NCI-H2107 treated with DMSO at 0.1 percent for 48 hours (cell line): ENCODE measurements around the gene ZSCAN20.

Experiments
- DNase-seq: peaks from one replicate; lab custom pipeline; 2025; ENCODE audit not compliant: unreplicated experiment; lab: John Stamatoyannopoulos, UW

ZSCAN20 gene

DNA sequence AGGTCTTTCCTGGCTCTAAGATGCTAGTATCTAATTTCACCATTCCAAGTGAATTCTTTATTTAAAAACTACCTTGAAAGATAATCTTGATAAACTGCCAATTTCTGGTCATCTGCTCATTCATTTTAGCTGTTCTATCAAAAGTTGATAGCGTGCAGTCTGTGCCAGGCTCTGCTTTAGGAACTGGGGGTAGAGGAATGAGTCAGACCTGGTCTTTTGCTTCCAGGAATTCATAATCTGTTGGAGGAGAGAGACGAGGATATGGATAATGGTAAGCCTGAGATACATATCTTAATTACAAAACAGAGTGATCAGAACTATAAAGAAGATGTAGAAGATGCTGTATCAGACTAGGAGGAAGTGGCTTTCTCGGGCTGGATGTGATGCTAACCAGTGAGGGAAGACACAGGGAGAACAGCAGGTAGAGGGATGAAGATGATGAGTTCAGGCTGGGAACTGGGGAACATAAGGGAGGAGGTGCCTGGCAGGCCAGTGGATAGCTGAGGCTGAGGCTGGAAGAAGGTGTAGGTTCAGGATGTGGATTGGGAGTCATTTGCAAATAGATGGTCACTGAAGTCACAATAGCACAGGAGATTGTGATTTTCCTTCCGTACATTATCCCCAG lies 29.3 kb upstream of the ZSCAN20 start:
- DNase-seq = no peak

- no peak for DNase-seq
Measured at GRCh38 chr1:33443705-33444180, 28.7 kb upstream of the ZSCAN20 start.

DNA sequence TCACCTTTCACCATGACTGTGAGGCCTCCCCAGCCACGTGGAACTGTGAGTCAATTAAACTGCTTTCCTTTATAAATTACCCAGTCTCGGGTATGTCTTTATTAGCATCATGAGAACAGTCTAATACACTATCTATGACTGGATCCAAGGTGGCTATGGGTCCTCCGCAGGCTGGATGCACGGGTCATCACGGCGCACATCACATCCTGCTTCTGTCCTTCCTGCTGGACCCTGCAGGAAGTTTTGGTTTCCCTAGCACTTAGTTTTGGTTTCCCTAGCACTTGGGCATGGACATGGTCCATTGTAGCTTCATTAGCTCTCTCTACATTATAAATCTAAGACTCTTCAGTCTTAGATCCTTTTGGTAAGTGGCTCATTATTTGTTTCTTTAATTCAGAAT lies 27.3 kb upstream of the ZSCAN20 start:
- DNase-seq = no peak

- DNase-seq = no peak
Measured at GRCh38 chr1:33446590-33446989, 25.9 kb upstream of the ZSCAN20 start.

DNA sequence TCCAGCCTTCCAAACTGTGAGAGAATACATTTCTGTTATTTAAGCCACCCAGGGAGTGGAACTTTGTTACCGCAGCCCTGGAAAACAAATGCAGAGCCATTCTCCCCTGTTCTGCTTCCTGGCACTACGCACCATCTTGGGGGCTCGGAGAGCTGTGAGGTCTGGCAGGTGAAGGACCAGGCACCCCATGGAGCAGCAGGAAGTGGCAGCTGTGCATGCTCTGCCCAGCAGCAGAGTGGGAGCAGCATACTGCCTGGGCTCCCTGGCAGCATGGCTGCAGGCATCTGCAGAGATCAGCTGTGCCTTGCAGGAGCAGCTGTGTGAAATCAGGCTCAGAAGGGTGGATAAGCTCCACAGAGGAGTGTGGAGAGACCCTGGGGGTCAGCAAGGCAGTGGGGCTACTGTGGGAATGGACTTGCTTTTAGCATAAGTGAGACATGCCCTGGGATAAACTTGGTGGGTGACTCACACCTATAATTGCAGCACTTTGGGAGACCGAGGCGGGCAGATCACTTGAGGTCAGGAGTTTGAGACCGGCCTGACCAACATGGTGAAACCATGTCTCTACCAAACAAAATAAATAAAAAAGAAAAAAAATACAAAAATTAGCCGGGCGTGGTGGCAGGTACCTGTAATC lies 17.7 kb upstream of the ZSCAN20 start:
- DNase-seq = no peak

DNA sequence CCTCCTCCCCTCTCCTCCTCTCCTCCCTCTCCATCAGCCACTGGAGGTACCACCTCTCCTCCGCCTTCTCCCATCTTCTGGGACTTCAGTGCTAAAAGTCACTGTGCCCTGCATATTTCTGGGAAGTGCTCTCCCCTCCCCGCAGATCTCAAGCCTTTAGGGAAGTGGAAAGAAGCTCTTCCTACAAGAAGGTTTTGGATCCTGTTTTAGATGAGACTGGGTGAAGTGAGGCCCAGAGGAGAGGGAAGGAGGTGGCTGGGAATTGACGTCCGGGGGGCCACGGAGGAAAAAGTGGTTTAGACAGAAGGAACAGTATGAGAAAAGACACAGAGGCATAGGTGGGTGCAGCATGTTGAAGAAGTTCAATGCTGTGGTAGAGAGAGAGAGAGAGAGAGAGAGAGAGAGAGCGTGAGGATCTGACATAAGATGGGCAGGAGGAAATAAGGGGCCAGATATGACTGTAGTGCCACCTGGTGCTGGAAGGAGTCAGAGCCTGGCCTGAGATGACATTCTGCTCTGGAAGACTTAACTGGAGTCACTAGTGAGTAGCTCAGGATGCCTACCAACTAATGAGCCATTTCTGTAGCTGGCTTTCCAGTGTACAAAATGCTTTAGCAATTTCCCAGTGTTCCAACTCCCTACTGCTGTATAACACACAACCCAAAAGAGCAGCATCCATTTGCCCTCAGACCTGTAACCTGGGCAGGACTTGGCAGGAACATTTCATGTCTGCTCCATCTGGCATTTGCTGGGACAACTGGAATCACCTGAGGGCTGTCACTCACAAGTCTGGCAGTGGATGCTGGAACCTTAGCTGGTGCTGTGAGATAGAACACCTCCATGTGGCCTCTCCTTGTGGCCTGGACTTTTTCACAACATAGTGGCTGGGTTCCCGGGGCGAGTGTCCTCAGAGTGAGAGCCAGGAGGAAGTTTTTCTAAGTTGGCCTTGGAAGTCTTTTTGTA lies 16.6 kb upstream of the ZSCAN20 start:
- DNase-seq = peak; percentile 81

GRCh38 chr1:33456502-33456886 lies 16.0 kb upstream of the ZSCAN20 start:
- no peak for DNase-seq

DNA sequence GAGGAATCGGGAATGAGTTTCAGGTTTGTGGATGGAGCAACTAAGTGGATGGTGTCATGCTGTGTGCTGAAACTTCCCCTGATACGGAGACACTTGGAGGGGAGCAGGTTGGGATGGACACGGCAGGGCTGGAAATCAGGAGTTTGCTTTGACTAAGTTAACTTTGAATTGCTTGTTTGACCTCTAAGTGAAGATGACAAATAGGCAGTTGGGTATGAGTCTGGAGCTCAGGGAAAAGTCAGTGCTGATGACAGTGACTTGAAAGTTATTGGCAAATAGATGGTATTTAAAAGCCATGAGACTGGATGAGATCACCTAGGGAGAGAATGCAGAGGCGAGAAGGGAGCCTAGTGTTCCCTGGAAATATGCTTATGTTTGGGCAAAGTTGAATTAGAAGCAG lies 12.8 kb upstream of the ZSCAN20 start:
- DNase-seq = no peak

DNA sequence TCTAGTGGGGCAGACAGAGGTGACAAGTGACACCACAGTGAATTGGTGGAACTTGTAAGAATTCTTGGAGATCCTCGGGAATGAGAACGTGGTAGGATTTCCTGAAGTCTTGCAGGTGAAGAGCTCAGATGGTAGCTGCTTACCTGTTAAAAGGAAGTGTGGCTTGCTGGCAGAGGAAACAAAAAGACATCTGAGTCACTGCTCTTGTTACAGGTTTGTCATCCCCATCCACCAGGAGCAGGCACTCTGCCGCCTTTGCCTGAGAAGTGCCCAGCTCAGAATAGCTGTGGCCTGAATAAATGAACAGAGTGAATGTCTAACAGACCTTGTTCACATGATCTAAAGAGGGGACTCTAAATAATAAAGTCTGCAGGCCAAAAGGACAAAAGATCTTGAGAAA lies 12.3 kb upstream of the ZSCAN20 start:
- DNase-seq = no peak

DNA sequence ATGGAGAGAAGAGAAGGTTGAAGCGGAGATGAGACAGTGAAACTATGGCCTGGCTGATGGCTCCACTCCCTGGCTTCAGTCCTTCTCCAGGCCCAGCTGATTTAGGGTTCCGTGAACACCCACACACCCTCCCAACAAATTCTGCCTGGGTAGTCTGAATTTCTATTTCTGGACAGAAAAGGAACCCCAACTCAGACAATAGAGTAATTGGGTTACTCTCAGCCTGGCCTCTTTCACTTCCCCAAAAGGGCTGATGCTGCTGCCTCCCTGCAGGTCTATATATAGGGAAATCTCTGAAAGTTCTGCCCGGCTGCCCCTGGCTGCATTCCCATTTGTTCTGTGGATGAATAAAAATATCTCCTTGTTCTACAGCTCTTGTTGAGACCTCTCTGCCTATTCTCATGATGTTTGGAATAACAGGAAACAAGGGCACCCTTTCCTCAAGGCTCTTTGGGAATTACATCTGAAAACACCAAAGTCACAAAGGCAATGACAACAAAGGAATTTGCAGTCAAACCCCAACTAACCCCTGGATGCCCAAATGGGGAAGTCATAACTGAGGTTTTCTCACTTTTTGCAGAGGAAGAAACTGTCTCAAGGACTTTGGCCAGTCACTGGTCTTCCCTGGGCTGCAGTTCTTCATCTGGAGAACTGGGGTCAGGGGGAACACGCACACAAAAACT lies 11.4 kb upstream of the ZSCAN20 start:
- no peak for DNase-seq

DNA sequence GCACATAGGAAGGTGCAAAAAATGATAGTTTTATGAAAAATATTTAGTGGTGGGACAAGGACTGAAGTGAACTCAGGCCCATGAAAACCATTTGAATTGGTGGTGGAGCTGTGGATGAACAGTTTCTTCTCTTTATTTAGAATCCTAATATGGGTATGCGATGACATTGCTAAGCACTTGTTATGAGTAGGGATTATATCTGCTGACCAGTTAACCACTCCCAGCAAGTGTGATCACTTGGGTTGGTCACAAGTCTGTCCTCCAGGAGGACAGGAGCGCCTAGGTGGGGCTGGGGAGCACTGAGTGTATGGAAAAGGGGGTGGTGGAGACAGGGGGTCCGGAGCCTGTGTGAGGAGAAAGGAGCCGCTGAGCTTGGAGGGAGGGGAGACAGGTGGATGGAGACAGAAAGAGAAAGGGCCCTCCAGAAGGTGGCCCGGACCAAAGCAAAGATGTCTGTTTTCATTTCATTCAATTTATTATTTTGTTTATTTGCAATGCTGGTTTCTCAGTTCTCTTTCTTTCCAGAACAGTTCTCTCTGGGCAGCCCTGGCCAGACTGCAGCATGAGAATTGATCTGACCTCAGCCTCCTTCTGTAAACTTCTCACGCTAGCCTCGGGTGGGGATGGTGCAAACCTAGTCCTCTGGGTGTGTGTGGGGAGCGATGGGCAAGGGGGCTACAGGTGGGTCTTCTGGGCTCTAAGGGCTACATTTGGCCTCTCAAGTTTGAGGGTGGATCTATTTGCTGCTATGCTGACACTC lies 9.9 kb upstream of the ZSCAN20 start:
- no peak for DNase-seq

DNA sequence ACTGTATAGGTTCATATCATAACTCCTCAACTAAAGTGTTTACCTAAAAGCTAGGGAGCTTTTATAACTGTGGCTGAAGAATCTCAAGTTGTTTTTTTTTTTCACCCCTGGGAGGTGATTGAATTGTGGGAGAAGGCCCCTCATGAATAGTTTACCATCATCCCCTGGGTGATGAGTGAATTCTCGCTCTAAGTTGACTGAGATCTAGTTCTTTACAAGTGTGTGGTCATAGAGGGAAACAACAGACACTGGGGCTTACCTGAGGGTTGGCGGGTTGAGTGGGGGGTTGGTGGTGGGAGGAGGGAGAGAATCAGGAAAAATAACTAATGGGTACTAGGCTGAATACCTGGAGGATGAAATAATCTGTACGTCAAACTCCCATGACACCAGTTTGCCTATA lies 7.9 kb upstream of the ZSCAN20 start:
- DNase-seq = no peak

GRCh38 chr1:33465316-33465715 lies 7.1 kb upstream of the ZSCAN20 start:
- no peak for DNase-seq

GRCh38 chr1:33466159-33466558 lies 6.3 kb upstream of the ZSCAN20 start:
- DNase-seq = no peak

GRCh38 chr1:33468011-33468410 lies 4.4 kb upstream of the ZSCAN20 start:
- no peak for DNase-seq

GRCh38 chr1:33468531-33468930 lies 3.9 kb upstream of the ZSCAN20 start:
- no peak for DNase-seq

GRCh38 chr1:33468967-33469366 lies 3.5 kb upstream of the ZSCAN20 start:
- no peak for DNase-seq

- DNase-seq = no peak
Measured at GRCh38 chr1:33469691-33470090, 2.8 kb upstream of the ZSCAN20 start.

DNA sequence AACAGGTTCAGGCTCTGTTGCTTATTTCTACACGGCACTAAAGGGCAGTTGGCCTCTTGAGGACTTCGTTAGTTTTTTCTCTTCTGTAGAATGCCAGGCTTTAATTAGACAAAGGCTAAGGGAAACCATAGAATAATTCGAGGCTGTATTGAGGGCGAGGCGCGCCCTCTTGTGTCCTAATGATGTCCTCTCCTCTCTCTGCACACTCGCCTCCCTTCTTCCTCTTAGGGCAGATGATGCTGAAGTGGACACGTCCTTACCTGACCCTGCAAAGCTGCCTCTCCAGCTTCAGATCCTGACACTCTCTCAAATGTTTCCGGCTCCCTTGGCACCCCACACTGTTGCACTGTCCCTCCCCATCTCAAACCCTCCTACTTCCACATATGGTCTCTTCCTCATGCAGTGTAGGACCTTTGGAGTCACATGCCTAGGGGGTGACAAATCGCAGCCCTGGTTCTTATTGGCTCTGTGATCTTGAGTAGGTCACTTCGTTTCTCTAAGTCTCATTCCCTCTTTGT lies 1.9 kb upstream of the ZSCAN20 start:
- DNase-seq = peak; percentile 95

GRCh38 chr1:33471416-33471815 lies 1.0 kb upstream of the ZSCAN20 start:
- no peak for DNase-seq
